Measurements from ENCODE around the gene SMOC2.

GRCh38 chr6:168472363-168472762 lies 31.4 kb downstream of the SMOC2 start:
- TF ChIP-seq CTCF (IDR thresholded peaks at IDR 0.05; ENCODE audit: poor library complexity) (no peak), EZH2phosphoT487 (IDR thresholded peaks at IDR 0.05; ENCODE audit: low read depth, severe bottlenecking, unreplicated experiment) (no peak), EZH2 (IDR thresholded peaks at IDR 0.05; ENCODE audit: borderline replicate concordance) (no peak)
